Measurements from ENCODE around the gene EME1. TPM values are rescaled to one million over a fixed set of nuclear protein-coding genes. Genes with fewer than 3 reads are reported as not detected.

Gene EME1
- total and polyA plus RNA-seq, 10 of the 15 experiments (the other 5 are each of a cell fraction or from before 2014, with no cell fraction given) = 13.8 to 40.5 (median 22.0) TPM

DNA sequence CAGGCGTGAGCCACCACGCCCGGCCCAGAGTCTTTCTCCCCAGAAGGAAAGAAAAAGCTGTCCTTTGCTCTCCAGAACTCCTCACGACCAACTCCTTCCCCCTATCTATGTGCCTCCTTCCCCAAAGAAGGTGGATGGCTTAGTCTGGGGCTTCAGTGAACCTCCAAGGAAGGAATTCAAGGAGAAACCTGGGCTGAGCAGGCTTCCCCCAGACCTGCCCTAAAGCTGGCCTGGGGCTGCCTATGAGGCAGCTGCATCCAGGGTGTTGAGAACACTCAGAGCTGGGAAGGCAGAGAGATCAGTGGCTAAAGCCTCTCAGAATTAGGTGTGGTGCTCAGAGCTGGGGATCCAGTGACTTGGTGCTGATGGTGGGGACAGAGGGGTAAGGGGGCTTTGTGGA is 56.8 kb downstream of the EME1 start:
- Histone ChIP-seq H3K36me3 (ENCODE audit: control insufficient read depth in 2 of 2, insufficient read depth in 2 of 2, low read length in 1 of 2) (no peaks in the 10 kb centered on the region), H3K9me3 (replicated peaks; ENCODE audit: control insufficient read depth, insufficient read depth, low read length) (no peaks in the 10 kb centered on the region), H3K9ac (ENCODE audit: control insufficient read depth, insufficient read depth, low read length) (no peak overlapping the region), H4K20me1 (ENCODE audit: control insufficient read depth, insufficient read depth) (no peaks in the 10 kb centered on the region), H3K27ac (ENCODE audit: control insufficient read depth, insufficient read depth) (no peak overlapping the region), H2AFZ (ENCODE audit: control insufficient read depth, low read depth, low read length) (no peak overlapping the region), H3K27me3 (replicated peaks in 1 of 2; ENCODE audit: control insufficient read depth in 2 of 2, insufficient read depth in 2 of 2, low read length in 1 of 2) (no peaks in the 10 kb centered on the region), H3K4me2 (ENCODE audit: control insufficient read depth, insufficient read depth) (no peak overlapping the region), H3K79me2 (ENCODE audit: control insufficient read depth, insufficient read depth, low read length) (peaks cover 6% of the 10 kb centered on the region), H3K4me3 (no peak overlapping the region), H3K4me1 (ENCODE audit: control insufficient read depth, insufficient read depth, low read length) (peaks cover 18% of the 10 kb centered on the region)
- TF ChIP-seq MEF2A (IDR thresholded peaks at IDR 0.05; ENCODE audit: insufficient read depth, low read depth, low read length) (no peak), NFYA (IDR thresholded peaks at IDR 0.05; ENCODE audit: borderline replicate concordance, low read depth, low read length) (no peak), CBX3 (IDR thresholded peaks at IDR 0.05; ENCODE audit: borderline replicate concordance, low read depth) (no peak)
- TF ChIP-seq, protein P1, sequence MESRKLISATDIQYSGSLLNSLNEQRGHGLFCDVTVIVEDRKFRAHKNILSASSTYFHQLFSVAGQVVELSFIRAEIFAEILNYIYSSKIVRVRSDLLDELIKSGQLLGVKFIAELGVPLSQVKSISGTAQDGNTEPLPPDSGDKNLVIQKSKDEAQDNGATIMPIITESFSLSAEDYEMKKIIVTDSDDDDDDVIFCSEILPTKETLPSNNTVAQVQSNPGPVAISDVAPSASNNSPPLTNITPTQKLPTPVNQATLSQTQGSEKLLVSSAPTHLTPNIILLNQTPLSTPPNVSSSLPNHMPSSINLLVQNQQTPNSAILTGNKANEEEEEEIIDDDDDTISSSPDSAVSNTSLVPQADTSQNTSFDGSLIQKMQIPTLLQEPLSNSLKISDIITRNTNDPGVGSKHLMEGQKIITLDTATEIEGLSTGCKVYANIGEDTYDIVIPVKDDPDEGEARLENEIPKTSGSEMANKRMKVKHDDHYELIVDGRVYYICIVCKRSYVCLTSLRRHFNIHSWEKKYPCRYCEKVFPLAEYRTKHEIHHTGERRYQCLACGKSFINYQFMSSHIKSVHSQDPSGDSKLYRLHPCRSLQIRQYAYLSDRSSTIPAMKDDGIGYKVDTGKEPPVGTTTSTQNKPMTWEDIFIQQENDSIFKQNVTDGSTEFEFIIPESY (IDR thresholded peaks at IDR 0.05) = no peak
- SMC1A ChIA-PET (ENCODE audit: uncharacterized antibody, unreplicated experiment) = interaction anchor here (0.8 to 2.8 kb wide), 3 partner anchors 22 to 39 kb away, joined by 3 to 10 read pairs (median 4); no protein-coding TSS in a partner anchor
- RAD21 ChIA-PET (ENCODE audit: unreplicated experiment) = interaction anchor here (2.4 kb wide), 1 partner anchor 32 kb away, joined by 8 read pairs; the partner anchor contains the start of gene LRRC59
- intact Hi-C loops (cut with micrococcal nuclease; ENCODE audit: unreplicated experiment) = no loop called here
- in situ Hi-C loops (cut with MboI) = no loop called here
- POLR2A ChIA-PET = no interaction called here
- CTCF ChIA-PET = interaction anchor here (0.5 to 4.6 kb wide), 5 partner anchors 8 to 49 kb away, joined by 3 to 24 read pairs (median 6); partner anchors contain the start of genes LRRC59 and RSAD1
- no peak for FAIRE-seq
- WGBS (ENCODE audit: insufficient coverage, insufficient replicate concordance, low lambda C conversion rate, missing lambda C conversion rate) = 85% methylated on average over 4 of the region's 4 CpGs
- BruUV-seq (replicated peaks) = no TSS peak
- no peak for DNase-seq (ENCODE audit: low read depth, low spot score)
- no peak for ATAC-seq

Small RNA genes within 50 kb of the gene (small RNA-seq; reads per million reads assigned to genes)
- not detected for gene RF00019

Other genes starting within 250 kb of the EME1 start
Only the 7 nearest of the 15 such genes appear.
- gene TMEM92, start 98.8 kb upstream of the EME1 start, total RNA-seq (2014; rRNA removed) = 0.05 and 0.73 TPM in 2 replicates
- gene TMEM92, start 98.8 kb upstream of the EME1 start, total RNA-seq (2014; rRNA removed; fragmentation: Illumina TruSeq; extraction: Trizol) = 0.14 and 0.27 TPM in 2 replicates
- gene TMEM92, start 98.8 kb upstream of the EME1 start, total RNA-seq (2021) = 0.21 and 0.27 TPM in 2 replicates
- 0.82 and 1.2 TPM in 2 replicates for gene TMEM92, start 98.8 kb upstream of the EME1 start, polyA plus RNA-seq (2011; rRNA removed)
- gene TMEM92, start 98.8 kb upstream of the EME1 start, polyA plus RNA-seq (2014; fragmentation: Illumina TruSeq; extraction: Trizol) = 0.37 and 0.40 TPM in 2 replicates
- gene TMEM92, start 98.8 kb upstream of the EME1 start, polyA plus RNA-seq (2014; fragmentation: Nextera tagmentation; extraction: Ambion mirVana) = under 1 TPM; 0.16 to 0.22 TPM
- gene TMEM92, start 98.8 kb upstream of the EME1 start, polyA plus RNA-seq (2014; rRNA removed) = 0.27 and 0.79 TPM in 2 replicates
- gene TMEM92, start 98.8 kb upstream of the EME1 start, polyA plus RNA-seq (2016; fragmentation: Nextera tagmentation; extraction: Ambion mirVana) = under 1 TPM; 0.11 to 0.56 TPM
- gene XYLT2, start 27.1 kb upstream of the EME1 start, total RNA-seq (2014; rRNA removed) = 19.0 and 20.6 TPM in 2 replicates
- gene XYLT2, start 27.1 kb upstream of the EME1 start, total RNA-seq (2014; rRNA removed; fragmentation: Illumina TruSeq; extraction: Trizol) = 5.9 and 7.2 TPM in 2 replicates
- gene XYLT2, start 27.1 kb upstream of the EME1 start, total RNA-seq (2021) = 19.0 and 20.1 TPM in 2 replicates
- 7.6 and 17.0 TPM in 2 replicates for gene XYLT2, start 27.1 kb upstream of the EME1 start, polyA plus RNA-seq (2011; rRNA removed)
- 1.9 and 5.8 TPM in 2 replicates for gene XYLT2, start 27.1 kb upstream of the EME1 start, polyA plus RNA-seq (2014; fragmentation: Illumina TruSeq; extraction: Trizol)
- 1 to 10 TPM in 1 of 2 experiments, under 1 TPM in 1; 0.82 to 1.5 TPM for gene XYLT2, start 27.1 kb upstream of the EME1 start, polyA plus RNA-seq (2014; fragmentation: Nextera tagmentation; extraction: Ambion mirVana)
- gene XYLT2, start 27.1 kb upstream of the EME1 start, polyA plus RNA-seq (2014; rRNA removed) = 15.3 and 17.9 TPM in 2 replicates
- gene XYLT2, start 27.1 kb upstream of the EME1 start, polyA plus RNA-seq (2016; fragmentation: Nextera tagmentation; extraction: Ambion mirVana) = 10 to 100 TPM; 11.2 to 14.7 TPM
- 79.4 and 88.6 TPM in 2 replicates for gene MRPL27, start within 50 bp of the EME1 start, total RNA-seq (2014; rRNA removed)
- 104 TPM in 2 replicates for gene MRPL27, start within 50 bp of the EME1 start, total RNA-seq (2014; rRNA removed; fragmentation: Illumina TruSeq; extraction: Trizol)
- 83.0 and 87.9 TPM in 2 replicates for gene MRPL27, start within 50 bp of the EME1 start, total RNA-seq (2021)
- gene MRPL27, start within 50 bp of the EME1 start, polyA plus RNA-seq (2011; rRNA removed) = 109 and 154 TPM in 2 replicates
- 95.2 and 101 TPM in 2 replicates for gene MRPL27, start within 50 bp of the EME1 start, polyA plus RNA-seq (2014; fragmentation: Illumina TruSeq; extraction: Trizol)
- 100 to 1,000 TPM; 380 to 390 TPM for gene MRPL27, start within 50 bp of the EME1 start, polyA plus RNA-seq (2014; fragmentation: Nextera tagmentation; extraction: Ambion mirVana)
- 102 and 109 TPM in 2 replicates for gene MRPL27, start within 50 bp of the EME1 start, polyA plus RNA-seq (2014; rRNA removed)
- gene MRPL27, start within 50 bp of the EME1 start, polyA plus RNA-seq (2016; fragmentation: Nextera tagmentation; extraction: Ambion mirVana) = 100 to 1,000 TPM; 224 to 244 TPM
- gene LRRC59, start 24.3 kb downstream of the EME1 start, total RNA-seq (2014; rRNA removed) = 64.3 and 72.4 TPM in 2 replicates
- 49.2 and 54.2 TPM in 2 replicates for gene LRRC59, start 24.3 kb downstream of the EME1 start, total RNA-seq (2014; rRNA removed; fragmentation: Illumina TruSeq; extraction: Trizol)
- 79.2 and 82.2 TPM in 2 replicates for gene LRRC59, start 24.3 kb downstream of the EME1 start, total RNA-seq (2021)
- 34.1 and 53.4 TPM in 2 replicates for gene LRRC59, start 24.3 kb downstream of the EME1 start, polyA plus RNA-seq (2011; rRNA removed)
- gene LRRC59, start 24.3 kb downstream of the EME1 start, polyA plus RNA-seq (2014; fragmentation: Illumina TruSeq; extraction: Trizol) = 59.2 and 70.4 TPM in 2 replicates
- 10 to 100 TPM in 1 of 2 experiments, 1 to 10 TPM in 1; 8.8 to 17.9 TPM for gene LRRC59, start 24.3 kb downstream of the EME1 start, polyA plus RNA-seq (2014; fragmentation: Nextera tagmentation; extraction: Ambion mirVana)
- gene LRRC59, start 24.3 kb downstream of the EME1 start, polyA plus RNA-seq (2014; rRNA removed) = 55.7 and 63.3 TPM in 2 replicates
- 10 to 100 TPM; 75.5 to 81.2 TPM for gene LRRC59, start 24.3 kb downstream of the EME1 start, polyA plus RNA-seq (2016; fragmentation: Nextera tagmentation; extraction: Ambion mirVana)
- gene ACSF2, start 53.0 kb downstream of the EME1 start, total RNA-seq (2014; rRNA removed) = 22.5 and 25.1 TPM in 2 replicates
- gene ACSF2, start 53.0 kb downstream of the EME1 start, total RNA-seq (2014; rRNA removed; fragmentation: Illumina TruSeq; extraction: Trizol) = 17.4 and 18.7 TPM in 2 replicates
- 28.5 and 32.8 TPM in 2 replicates for gene ACSF2, start 53.0 kb downstream of the EME1 start, total RNA-seq (2021)
- 11.7 and 13.2 TPM in 2 replicates for gene ACSF2, start 53.0 kb downstream of the EME1 start, polyA plus RNA-seq (2011; rRNA removed)
- gene ACSF2, start 53.0 kb downstream of the EME1 start, polyA plus RNA-seq (2014; fragmentation: Illumina TruSeq; extraction: Trizol) = 15.5 and 20.9 TPM in 2 replicates
- gene ACSF2, start 53.0 kb downstream of the EME1 start, polyA plus RNA-seq (2014; fragmentation: Nextera tagmentation; extraction: Ambion mirVana) = 10 to 100 TPM; 10.4 to 14.8 TPM
- gene ACSF2, start 53.0 kb downstream of the EME1 start, polyA plus RNA-seq (2014; rRNA removed) = 22.4 and 24.9 TPM in 2 replicates
- 1 to 10 TPM; 7.1 to 8.4 TPM for gene ACSF2, start 53.0 kb downstream of the EME1 start, polyA plus RNA-seq (2016; fragmentation: Nextera tagmentation; extraction: Ambion mirVana)
- gene CHAD, start 95.7 kb downstream of the EME1 start, total RNA-seq (2014; rRNA removed) = not detected in 2 replicates
- not detected in 2 replicates for gene CHAD, start 95.7 kb downstream of the EME1 start, total RNA-seq (2014; rRNA removed; fragmentation: Illumina TruSeq; extraction: Trizol)
- gene CHAD, start 95.7 kb downstream of the EME1 start, total RNA-seq (2021) = not detected in 2 replicates
- gene CHAD, start 95.7 kb downstream of the EME1 start, polyA plus RNA-seq (2011; rRNA removed) = not detected in 2 replicates
- not detected in 2 replicates for gene CHAD, start 95.7 kb downstream of the EME1 start, polyA plus RNA-seq (2014; fragmentation: Illumina TruSeq; extraction: Trizol)
- not detected for gene CHAD, start 95.7 kb downstream of the EME1 start, polyA plus RNA-seq (2014; fragmentation: Nextera tagmentation; extraction: Ambion mirVana)
- not detected in 2 replicates for gene CHAD, start 95.7 kb downstream of the EME1 start, polyA plus RNA-seq (2014; rRNA removed)
- gene CHAD, start 95.7 kb downstream of the EME1 start, polyA plus RNA-seq (2016; fragmentation: Nextera tagmentation; extraction: Ambion mirVana) = under 1 TPM in 1 of 2 experiments, not detected in 1; 0.06 TPM
- gene RSAD1, start 105.6 kb downstream of the EME1 start, total RNA-seq (2014; rRNA removed) = 16.4 and 22.0 TPM in 2 replicates
- 14.3 and 15.0 TPM in 2 replicates for gene RSAD1, start 105.6 kb downstream of the EME1 start, total RNA-seq (2014; rRNA removed; fragmentation: Illumina TruSeq; extraction: Trizol)
- 24.2 and 26.5 TPM in 2 replicates for gene RSAD1, start 105.6 kb downstream of the EME1 start, total RNA-seq (2021)
- 26.2 and 28.1 TPM in 2 replicates for gene RSAD1, start 105.6 kb downstream of the EME1 start, polyA plus RNA-seq (2011; rRNA removed)
- gene RSAD1, start 105.6 kb downstream of the EME1 start, polyA plus RNA-seq (2014; fragmentation: Illumina TruSeq; extraction: Trizol) = 11.2 and 12.3 TPM in 2 replicates
- 1 to 10 TPM; 2.5 to 6.2 TPM for gene RSAD1, start 105.6 kb downstream of the EME1 start, polyA plus RNA-seq (2014; fragmentation: Nextera tagmentation; extraction: Ambion mirVana)
- 26.7 and 27.6 TPM in 2 replicates for gene RSAD1, start 105.6 kb downstream of the EME1 start, polyA plus RNA-seq (2014; rRNA removed)
- 10 to 100 TPM; 23.1 to 28.1 TPM for gene RSAD1, start 105.6 kb downstream of the EME1 start, polyA plus RNA-seq (2016; fragmentation: Nextera tagmentation; extraction: Ambion mirVana)

Data from GM12878 (cell line).